A549 (cell line): ENCODE results near the gene TBC1D14. TPM values are rescaled to one million over a fixed set of nuclear protein-coding genes. Genes with fewer than 3 reads are reported as not detected.

Experiments
- ATAC-seq, 2 experiments: fragments of 200-7000 bp in 1 of 2; fragments of >200 bp in 1 of 2; cut with Nextera tagmentation in 1 of 2; cut with Tn5 transposase in 1 of 2; 3 replicates each; pipeline versions ENCODE4 v1.8.0 to v1.9.1; 2018 to 2020; ENCODE audit warnings: mild to moderate bottlenecking in 1 of 2, moderate library complexity in 1 of 2
- CTCF ChIA-PET: fragments of 300-600 bp; sonication (Branson Sonifier 250); formaldehyde crosslinking; extraction: SDS; loops from one replicate; lab custom pipeline; 2021; ENCODE audit warnings: antibody characterized with exemption, inconsistent platforms; lab: Yijun Ruan, JAX
- POLR2A ChIA-PET: fragments of 350-600 bp; formaldehyde crosslinking; extraction: SDS; loops from one replicate; lab custom pipeline; 2021; ENCODE audit warnings: antibody characterized with exemption, inconsistent platforms; lab: Yijun Ruan, JAX
- DNase-seq, 2 experiments: peaks; one replicate each; pipeline versions ENCODE4 v3.0.0 to v3.0.0-alpha.2; 2011 to 2016; ENCODE audit warnings: low read depth in 1 of 2, low spot score in 1 of 2
- FAIRE-seq: peaks from 2 replicates; lab custom pipeline; 2011; peaks lifted over from hg19 to GRCh38; lab: Jason Lieb, UNC
- H3K27ac ChIP-seq, 2 experiments: fragments of >200 bp; sonication (Bioruptor Twin); formaldehyde crosslinking; 3 replicates each; pipeline ENCODE4 v1.5.1; 2016 to 2017
- H3K4me1 ChIP-seq: fragments of >200 bp; sonication (Bioruptor Twin); formaldehyde crosslinking; 3 replicates; pipeline ENCODE4 v1.6.1; 2016
- H3K4me2 ChIP-seq: fragments of >200 bp; sonication (Bioruptor Twin); formaldehyde crosslinking; 3 replicates; pipeline ENCODE4 v1.6.1; 2016
- H3K4me3 ChIP-seq: fragments of >200 bp; sonication (Bioruptor Twin); formaldehyde crosslinking; 3 replicates; pipeline ENCODE4 v1.5.1; 2016
- H3K9me3 ChIP-seq: fragments of >200 bp; sonication (Bioruptor Twin); formaldehyde crosslinking; 3 replicates; pipeline ENCODE4 v1.6.1; 2016
- CBX8 ChIP-seq: fragments of 200-600 bp; sonication (generic); IDR thresholded peaks from 2 replicates; pipeline ENCODE4 v1.6.1; 2016
- CHD2 ChIP-seq: fragments of 150-350 bp; IDR thresholded peaks from 2 replicates; pipeline ENCODE4 v1.6.1; 2014; ENCODE audit warnings: low read length; ENCODE audit not compliant: partially characterized antibody
- E2F6 ChIP-seq: IDR thresholded peaks from 2 replicates; pipeline ENCODE4 v1.6.1; 2012; ENCODE audit warnings: low read depth, borderline replicate concordance
- FOSL2 ChIP-seq, 2 experiments: fragments of 450-650 bp in 1 of 2; fragments of >200 bp in 1 of 2; sonication (Bioruptor Twin) in 1 of 2; formaldehyde crosslinking; IDR thresholded peaks; 2 replicates each; pipeline versions ENCODE4 v1.5.0 to v1.6.1; 2016 to 2020; ENCODE audit warnings: mild to moderate bottlenecking in 1 of 2, moderate library complexity in 1 of 2
- HOXA7 ChIP-seq: fragments of 250-450 bp; sonication (Bioruptor Pico); IDR thresholded peaks from 2 replicates; pipeline ENCODE4 v1.5.0; 2020; ENCODE audit warnings: mild to moderate bottlenecking, moderate library complexity
- HOXB5 ChIP-seq: fragments of 250-450 bp; sonication (Bioruptor Pico); IDR thresholded peaks from 2 replicates; pipeline ENCODE4 v1.5.0; 2020; ENCODE audit warnings: mild to moderate bottlenecking, moderate library complexity
- JUNB ChIP-seq: fragments of >200 bp; sonication (Bioruptor Twin); formaldehyde crosslinking; IDR thresholded peaks from 2 replicates; pipeline ENCODE4 v1.6.1; 2016
- MAFK ChIP-seq: fragments of 450-650 bp; IDR thresholded peaks from 2 replicates; pipeline ENCODE4 v1.6.1; 2014; ENCODE audit not compliant: partially characterized antibody
- MAZ ChIP-seq: fragments of 150-350 bp; IDR thresholded peaks from 2 replicates; pipeline ENCODE4 v1.6.1; 2014; ENCODE audit warnings: antibody characterized with exemption, low read depth, low read length, borderline replicate concordance
- NFE2L2 ChIP-seq: fragments of 150-350 bp; conservative IDR thresholded peaks from 2 replicates; pipeline ENCODE4 v1.6.1; 2014; ENCODE audit warnings: low read length
- POLR2A ChIP-seq: IDR thresholded peaks from 2 replicates; pipeline ENCODE4 v1.6.1; 2012; ENCODE audit warnings: mild to moderate bottlenecking, low read length
- POLR2AphosphoS2 ChIP-seq: conservative IDR thresholded peaks from 2 replicates; pipeline ENCODE4 v1.6.1; 2012; ENCODE audit warnings: low read length, improper control_type of control experiment, inconsistent platforms
- RARB ChIP-seq: fragments of 250-450 bp; sonication (Bioruptor Pico); IDR thresholded peaks from 2 replicates; pipeline ENCODE4 v1.8.0; 2021; ENCODE audit warnings: mild to moderate bottlenecking, moderate library complexity
- REST ChIP-seq: fragments of 200-600 bp; sonication (generic); IDR thresholded peaks from 2 replicates; pipeline ENCODE4 v1.6.1; 2016; ENCODE audit warnings: antibody characterized with exemption, mild to moderate bottlenecking, moderate library complexity
- TFCP2L1 ChIP-seq: fragments of 250-450 bp; sonication (Bioruptor Pico); IDR thresholded peaks from 2 replicates; pipeline ENCODE4 v1.5.0; 2021; ENCODE audit warnings: mild to moderate bottlenecking
- USF2 ChIP-seq: fragments of 450-650 bp; IDR thresholded peaks from 2 replicates; pipeline ENCODE4 v1.6.1; 2014; ENCODE audit warnings: antibody characterized with exemption
- ZC3H11A ChIP-seq: fragments of 450-650 bp; IDR thresholded peaks from 2 replicates; pipeline ENCODE4 v1.6.1; 2014; ENCODE audit warnings: antibody characterized with exemption, mild to moderate bottlenecking
- ZNF302 ChIP-seq: fragments of 250-450 bp; sonication (Bioruptor Pico); IDR thresholded peaks from 2 replicates; pipeline ENCODE4 v1.9.0; 2021; ENCODE audit warnings: inconsistent platforms, mild to moderate bottlenecking, moderate library complexity
- WGBS: methylation state at CpG from one replicate; pipeline ENCODE4 v1.1.6; 2017; ENCODE audit errors: missing lambda C conversion rate; 5-methylcytosine and 5-hydroxymethylcytosine counted together
- polyA plus RNA-seq, 4 experiments: library from polyadenylated mRNA; depleted of rRNA in 3 of 4; stranded (reverse); fragments of >200 nt; fragmentation: RNase III in 1 of 4; extraction: RNeasy Plus Mini Kit Qiagen cat#74134 plus additional on column Dnase treatment in 1 of 4; gene quantifications; 2 replicates in 3 of 4; 3 replicates in 1 of 4; pipeline ENCODE4 v1.2.3, GENCODE V29; 2011 to 2017
- TF ChIP-seq, protein P1 (sequence below): fragments of 250-450 bp; sonication (Bioruptor Pico); IDR thresholded peaks from 2 replicates; pipeline ENCODE4 v1.5.0; 2021; ENCODE audit warnings: mild to moderate bottlenecking, moderate library complexity, borderline replicate concordance
- TF ChIP-seq, protein P2 (sequence below): IDR thresholded peaks from 2 replicates; pipeline ENCODE4 v1.6.1; 2012

TBC1D14 gene
- polyA plus RNA-seq, 2 of the 4 experiments (the other 2 are of a cell fraction) = 30.2 to 39.0 TPM

DNA sequence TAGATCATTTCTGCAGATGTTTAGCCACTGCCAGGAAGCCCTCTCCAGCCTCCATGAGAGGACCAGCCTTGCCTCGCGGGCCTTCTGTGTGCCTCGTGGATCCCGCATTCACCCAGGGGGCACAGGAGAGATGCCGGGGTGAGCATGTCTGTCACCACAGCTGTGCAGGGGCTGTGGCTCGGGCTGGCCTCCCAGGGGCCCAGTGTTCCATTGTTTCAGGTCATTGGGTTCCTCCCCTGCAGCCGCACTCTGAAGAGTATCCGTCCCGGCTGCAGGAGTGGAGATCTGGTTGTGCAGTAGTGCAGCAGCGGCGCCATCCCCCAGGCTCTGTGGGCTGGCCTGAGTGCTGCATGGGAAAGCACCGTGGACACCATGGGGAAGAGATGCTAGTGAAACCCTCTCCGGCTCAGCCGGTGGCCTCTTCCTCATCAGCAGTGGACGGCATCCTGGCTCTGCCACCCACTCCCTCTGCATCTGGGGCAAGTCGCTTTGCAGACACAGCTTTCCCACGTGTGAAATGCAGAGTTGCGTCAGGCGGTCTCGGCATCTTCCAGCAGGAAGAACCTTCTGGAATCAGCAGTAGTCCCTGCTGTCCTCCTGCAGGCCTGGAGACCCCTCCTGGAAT lies 29.1 kb downstream of the TBC1D14 start:
- POLR2A ChIA-PET = no interaction called here
- no peak for FAIRE-seq
- CTCF ChIA-PET = interaction anchor here (1.0 to 1.1 kb wide), 3 partner anchors 12 to 28 kb away, joined by 3 to 6 read pairs (median 4); no protein-coding TSS in a partner anchor

DNA sequence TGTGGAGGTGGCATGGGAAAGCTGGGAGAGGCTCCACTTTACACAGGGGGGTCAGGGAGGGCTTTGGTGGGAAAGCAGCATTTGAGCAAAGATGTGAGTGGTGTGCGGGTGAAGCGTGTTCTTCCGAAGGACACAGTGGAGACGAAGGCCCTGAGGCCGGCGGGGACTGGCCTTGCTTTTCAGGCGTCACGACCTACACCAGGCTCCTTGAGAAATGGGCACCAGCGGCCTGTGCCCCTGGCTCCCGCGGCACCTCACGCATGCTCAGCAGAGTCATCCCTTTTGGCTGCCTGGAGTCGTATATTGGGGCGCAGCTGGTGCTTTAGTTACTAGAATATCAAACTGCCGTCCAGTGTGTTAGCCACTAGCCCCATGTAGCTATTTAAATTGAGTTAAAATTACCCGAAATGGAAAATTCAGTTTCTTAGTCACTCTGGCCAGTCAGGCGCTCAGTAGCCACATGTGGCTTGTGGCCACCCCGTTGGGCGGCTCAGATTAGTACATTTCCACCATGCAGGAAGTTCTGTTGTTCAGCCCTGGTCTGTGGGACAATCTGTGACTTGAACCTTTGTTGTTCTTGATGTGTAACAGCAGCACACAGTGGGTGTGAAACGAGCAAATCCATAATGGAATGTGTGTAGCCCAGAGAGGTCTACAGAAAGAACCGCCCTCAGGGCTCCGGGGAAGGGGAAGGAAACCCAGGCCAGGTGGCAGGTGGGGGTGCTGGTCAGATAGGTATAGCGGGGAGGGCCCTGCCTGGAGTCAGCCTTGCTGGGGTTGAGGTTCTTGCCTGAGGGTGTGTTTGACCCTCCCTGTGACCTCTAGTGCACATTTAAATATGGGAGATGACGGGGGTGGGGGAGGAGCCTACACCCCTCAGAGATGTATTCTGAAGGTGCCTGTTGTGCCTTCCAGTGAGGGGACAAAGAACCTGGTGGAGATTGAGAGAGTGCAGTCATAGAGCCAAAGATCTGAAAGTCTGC lies 30.4 kb downstream of the TBC1D14 start:
- Histone ChIP-seq H3K4me2 (no peak overlapping the region), H3K4me1 (peaks cover 48% of the 10 kb centered on the region), H3K4me3 (no peak overlapping the region), H3K27ac (peak overlapping the region in 1 of 2 experiments; percentile 57; a peak in 2 of 6 replicates), H3K9me3 (no peaks in the 10 kb centered on the region)
- DNase-seq = no peak
- CTCF ChIA-PET = no interaction called here
- TF ChIP-seq CHD2 (no peak), E2F6 (no peak), ZNF302 (CRISPR knock-in tag) (no peak), MAZ (no peak)
- WGBS = 93% methylated on average over 17 of the region's 24 CpGs
- no peak for ATAC-seq
- no peak for FAIRE-seq
- POLR2A ChIA-PET = no interaction called here

More for the DNA sequence above, 29.1 kb downstream of the TBC1D14 start:
- WGBS = 88% methylated on average over 10 of the region's 20 CpGs
- DNase-seq (no peak), ATAC-seq (no peak)
- TF ChIP-seq REST (no peak), TFCP2L1 (CRISPR knock-in tag) (no peak), POLR2AphosphoS2 (no peak), FOSL2 (IDR thresholded peaks at IDR 0.05) (no peak), FOSL2 (CRISPR knock-in tag; IDR thresholded peaks at IDR 0.05) (no peak), RARB (no peak), ZC3H11A (no peak), HOXB5 (CRISPR knock-in tag) (no peak), JUNB (no peak), USF2 (no peak), HOXA7 (no peak), MAFK (no peak), NFE2L2 (no peak), POLR2A (no peak), CBX8 (no peak)
- TF ChIP-seq, protein P1, sequence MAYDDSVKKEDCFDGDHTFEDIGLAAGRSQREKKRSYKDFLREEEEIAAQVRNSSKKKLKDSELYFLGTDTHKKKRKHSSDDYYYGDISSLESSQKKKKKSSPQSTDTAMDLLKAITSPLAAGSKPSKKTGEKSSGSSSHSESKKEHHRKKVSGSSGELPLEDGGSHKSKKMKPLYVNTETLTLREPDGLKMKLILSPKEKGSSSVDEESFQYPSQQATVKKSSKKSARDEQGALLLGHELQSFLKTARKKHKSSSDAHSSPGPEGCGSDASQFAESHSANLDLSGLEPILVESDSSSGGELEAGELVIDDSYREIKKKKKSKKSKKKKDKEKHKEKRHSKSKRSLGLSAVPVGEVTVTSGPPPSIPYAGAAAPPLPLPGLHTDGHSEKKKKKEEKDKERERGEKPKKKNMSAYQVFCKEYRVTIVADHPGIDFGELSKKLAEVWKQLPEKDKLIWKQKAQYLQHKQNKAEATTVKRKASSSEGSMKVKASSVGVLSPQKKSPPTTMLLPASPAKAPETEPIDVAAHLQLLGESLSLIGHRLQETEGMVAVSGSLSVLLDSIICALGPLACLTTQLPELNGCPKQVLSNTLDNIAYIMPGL (CRISPR knock-in tag) = no peak
- TF ChIP-seq, protein P2, sequence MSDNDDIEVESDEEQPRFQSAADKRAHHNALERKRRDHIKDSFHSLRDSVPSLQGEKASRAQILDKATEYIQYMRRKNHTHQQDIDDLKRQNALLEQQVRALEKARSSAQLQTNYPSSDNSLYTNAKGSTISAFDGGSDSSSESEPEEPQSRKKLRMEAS = no peak
- Histone ChIP-seq H3K4me2 (no peak overlapping the region), H3K4me3 (no peak overlapping the region), H3K9me3 (no peaks in the 10 kb centered on the region), H3K4me1 (peaks cover 35% of the 10 kb centered on the region), H3K27ac (no peak overlapping the region)
